A549 (cell line): ENCODE data around the gene RBM26.

Experiments used
- CBX2 ChIP-seq: fragments of 200-600 bp; sonication (generic); IDR thresholded peaks from 2 replicates; pipeline ENCODE4 v1.6.1; 2016; ENCODE audit warnings: low read depth, mild to moderate bottlenecking, borderline replicate concordance
- EP300 ChIP-seq, 2 experiments: fragments of >200 bp; sonication (Bioruptor Twin); formaldehyde crosslinking; IDR thresholded peaks; 2 replicates in 1 of 2; 3 replicates in 1 of 2; pipeline ENCODE4 v1.6.1; 2016 to 2017
- HDAC2 ChIP-seq: fragments of 200-600 bp; sonication (generic); IDR thresholded peaks from 2 replicates; pipeline ENCODE4 v1.6.1; 2016
- POLR2A ChIP-seq: IDR thresholded peaks from 2 replicates; pipeline ENCODE4 v1.6.1; 2012; ENCODE audit warnings: mild to moderate bottlenecking, low read length
- POLR2AphosphoS2 ChIP-seq: conservative IDR thresholded peaks from 2 replicates; pipeline ENCODE4 v1.6.1; 2012; ENCODE audit warnings: low read length, improper control_type of control experiment, inconsistent platforms
- SMC3 ChIP-seq: fragments of >200 bp; sonication (Bioruptor Twin); formaldehyde crosslinking; IDR thresholded peaks from 3 replicates; pipeline ENCODE4 v1.6.1; 2018; ENCODE audit warnings: inconsistent platforms
- TF ChIP-seq, protein P1 (sequence below): fragments of >200 bp; sonication (Bioruptor Twin); formaldehyde crosslinking; IDR thresholded peaks from 3 replicates; pipeline ENCODE4 v1.5.1; 2016
- TF ChIP-seq, protein P2 (sequence below): fragments of >200 bp; sonication (Bioruptor Twin); formaldehyde crosslinking; IDR thresholded peaks from 3 replicates; pipeline ENCODE4 v1.6.1; 2016
- TF ChIP-seq, protein P3 (sequence below): fragments of 200-600 bp; sonication (generic); IDR thresholded peaks from 2 replicates; pipeline ENCODE4 v1.6.1; 2016; ENCODE audit warnings: antibody characterized with exemption, mild to moderate bottlenecking, moderate library complexity

DNA sequence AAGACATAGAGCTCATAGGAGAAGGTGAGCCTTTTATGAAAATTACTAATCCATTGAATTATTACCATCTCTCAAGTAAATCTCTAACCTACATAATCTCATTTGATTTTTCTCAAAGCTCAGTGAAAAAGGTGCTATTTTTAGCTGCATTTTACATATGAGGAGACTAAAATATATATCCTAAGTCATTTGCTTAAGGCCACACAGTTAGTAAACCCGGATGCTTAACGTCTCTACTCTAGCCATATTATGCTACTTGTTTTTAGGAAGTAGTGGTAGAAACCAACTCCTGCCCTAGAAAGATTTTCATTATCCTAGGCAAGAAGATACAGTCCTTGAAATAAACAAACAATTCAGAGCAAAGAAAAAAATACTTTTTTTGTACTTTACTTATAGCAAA, 108.9 kb downstream of the RBM26 start:
- TF ChIP-seq SMC3: no peak
- TF ChIP-seq CBX2: no peak
- no peak for TF ChIP-seq HDAC2
- TF ChIP-seq, protein P1, sequence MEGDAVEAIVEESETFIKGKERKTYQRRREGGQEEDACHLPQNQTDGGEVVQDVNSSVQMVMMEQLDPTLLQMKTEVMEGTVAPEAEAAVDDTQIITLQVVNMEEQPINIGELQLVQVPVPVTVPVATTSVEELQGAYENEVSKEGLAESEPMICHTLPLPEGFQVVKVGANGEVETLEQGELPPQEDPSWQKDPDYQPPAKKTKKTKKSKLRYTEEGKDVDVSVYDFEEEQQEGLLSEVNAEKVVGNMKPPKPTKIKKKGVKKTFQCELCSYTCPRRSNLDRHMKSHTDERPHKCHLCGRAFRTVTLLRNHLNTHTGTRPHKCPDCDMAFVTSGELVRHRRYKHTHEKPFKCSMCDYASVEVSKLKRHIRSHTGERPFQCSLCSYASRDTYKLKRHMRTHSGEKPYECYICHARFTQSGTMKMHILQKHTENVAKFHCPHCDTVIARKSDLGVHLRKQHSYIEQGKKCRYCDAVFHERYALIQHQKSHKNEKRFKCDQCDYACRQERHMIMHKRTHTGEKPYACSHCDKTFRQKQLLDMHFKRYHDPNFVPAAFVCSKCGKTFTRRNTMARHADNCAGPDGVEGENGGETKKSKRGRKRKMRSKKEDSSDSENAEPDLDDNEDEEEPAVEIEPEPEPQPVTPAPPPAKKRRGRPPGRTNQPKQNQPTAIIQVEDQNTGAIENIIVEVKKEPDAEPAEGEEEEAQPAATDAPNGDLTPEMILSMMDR: no peak
- TF ChIP-seq EP300 (IDR thresholded peaks at IDR 0.05): no peak
- TF ChIP-seq POLR2A: no peak
- no peak for TF ChIP-seq POLR2AphosphoS2
- TF ChIP-seq, protein P2, sequence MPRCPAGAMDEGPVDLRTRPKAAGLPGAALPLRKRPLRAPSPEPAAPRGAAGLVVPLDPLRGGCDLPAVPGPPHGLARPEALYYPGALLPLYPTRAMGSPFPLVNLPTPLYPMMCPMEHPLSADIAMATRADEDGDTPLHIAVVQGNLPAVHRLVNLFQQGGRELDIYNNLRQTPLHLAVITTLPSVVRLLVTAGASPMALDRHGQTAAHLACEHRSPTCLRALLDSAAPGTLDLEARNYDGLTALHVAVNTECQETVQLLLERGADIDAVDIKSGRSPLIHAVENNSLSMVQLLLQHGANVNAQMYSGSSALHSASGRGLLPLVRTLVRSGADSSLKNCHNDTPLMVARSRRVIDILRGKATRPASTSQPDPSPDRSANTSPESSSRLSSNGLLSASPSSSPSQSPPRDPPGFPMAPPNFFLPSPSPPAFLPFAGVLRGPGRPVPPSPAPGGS: no peak
- TF ChIP-seq, protein P3, sequence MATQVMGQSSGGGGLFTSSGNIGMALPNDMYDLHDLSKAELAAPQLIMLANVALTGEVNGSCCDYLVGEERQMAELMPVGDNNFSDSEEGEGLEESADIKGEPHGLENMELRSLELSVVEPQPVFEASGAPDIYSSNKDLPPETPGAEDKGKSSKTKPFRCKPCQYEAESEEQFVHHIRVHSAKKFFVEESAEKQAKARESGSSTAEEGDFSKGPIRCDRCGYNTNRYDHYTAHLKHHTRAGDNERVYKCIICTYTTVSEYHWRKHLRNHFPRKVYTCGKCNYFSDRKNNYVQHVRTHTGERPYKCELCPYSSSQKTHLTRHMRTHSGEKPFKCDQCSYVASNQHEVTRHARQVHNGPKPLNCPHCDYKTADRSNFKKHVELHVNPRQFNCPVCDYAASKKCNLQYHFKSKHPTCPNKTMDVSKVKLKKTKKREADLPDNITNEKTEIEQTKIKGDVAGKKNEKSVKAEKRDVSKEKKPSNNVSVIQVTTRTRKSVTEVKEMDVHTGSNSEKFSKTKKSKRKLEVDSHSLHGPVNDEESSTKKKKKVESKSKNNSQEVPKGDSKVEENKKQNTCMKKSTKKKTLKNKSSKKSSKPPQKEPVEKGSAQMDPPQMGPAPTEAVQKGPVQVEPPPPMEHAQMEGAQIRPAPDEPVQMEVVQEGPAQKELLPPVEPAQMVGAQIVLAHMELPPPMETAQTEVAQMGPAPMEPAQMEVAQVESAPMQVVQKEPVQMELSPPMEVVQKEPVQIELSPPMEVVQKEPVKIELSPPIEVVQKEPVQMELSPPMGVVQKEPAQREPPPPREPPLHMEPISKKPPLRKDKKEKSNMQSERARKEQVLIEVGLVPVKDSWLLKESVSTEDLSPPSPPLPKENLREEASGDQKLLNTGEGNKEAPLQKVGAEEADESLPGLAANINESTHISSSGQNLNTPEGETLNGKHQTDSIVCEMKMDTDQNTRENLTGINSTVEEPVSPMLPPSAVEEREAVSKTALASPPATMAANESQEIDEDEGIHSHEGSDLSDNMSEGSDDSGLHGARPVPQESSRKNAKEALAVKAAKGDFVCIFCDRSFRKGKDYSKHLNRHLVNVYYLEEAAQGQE: no peak
